GM23338 (cell line): ENCODE data around the gene SZRD1. TPM values are rescaled to one million over a fixed set of nuclear protein-coding genes. Genes with fewer than 3 reads are reported as not detected.
A peak's percentile ranks its signal among the peaks of the same experiment; 100 is the strongest.

Source experiments
- ATAC-seq: fragments of 200-7000 bp; cut with Tn5 transposase; 3 replicates; pipeline ENCODE4 v1.9.1; 2020
- DNase-seq: peaks from one replicate; pipeline ENCODE4 v3.0.0-alpha.2; 2015; ENCODE audit warnings: low spot score
- H2AFZ ChIP-seq: fragments of 200-600 bp; sonication (generic); 2 replicates; pipeline ENCODE4 v1.8.0; 2016; ENCODE audit warnings: antibody characterized with exemption, mild to moderate bottlenecking, moderate library complexity
- H3F3A ChIP-seq: fragments of 200-600 bp; sonication (generic); replicated peaks from 2 replicates; pipeline ENCODE4 v1.8.0; 2017; ENCODE audit warnings: antibody characterized with exemption, mixed run types, low read depth
- H3K27ac ChIP-seq: fragments of 200-600 bp; sonication (generic); 2 replicates; pipeline ENCODE4 v1.6.1; 2016; ENCODE audit warnings: low read depth
- H3K27me3 ChIP-seq: fragments of 200-600 bp; sonication (generic); 2 replicates; pipeline ENCODE4 v1.8.0; 2016; ENCODE audit warnings: mild to moderate bottlenecking, mixed run types, moderate library complexity; ENCODE audit not compliant: insufficient read depth
- H3K36me3 ChIP-seq: fragments of 200-600 bp; sonication (generic); 2 replicates; pipeline ENCODE4 v1.8.0; 2016; ENCODE audit warnings: mild to moderate bottlenecking; ENCODE audit not compliant: insufficient read depth
- H3K4me1 ChIP-seq: fragments of 200-600 bp; sonication (generic); 2 replicates; pipeline ENCODE4 v1.8.0; 2016; ENCODE audit warnings: mild to moderate bottlenecking, moderate library complexity; ENCODE audit not compliant: insufficient read depth
- H3K4me2 ChIP-seq: fragments of 200-600 bp; sonication (generic); 2 replicates; pipeline ENCODE4 v1.7.1; 2017; ENCODE audit warnings: mixed run types
- H3K4me3 ChIP-seq: fragments of 200-600 bp; sonication (generic); 2 replicates; pipeline ENCODE4 v1.6.1; 2016; ENCODE audit warnings: mixed run types
- H3K79me2 ChIP-seq: fragments of 200-600 bp; sonication (generic); replicated peaks from 2 replicates; pipeline ENCODE4 v1.8.0; 2017; ENCODE audit warnings: mild to moderate bottlenecking; ENCODE audit not compliant: insufficient read depth
- H3K9me2 ChIP-seq: fragments of 200-600 bp; sonication (generic); 2 replicates; pipeline ENCODE4 v1.8.0; 2017; ENCODE audit not compliant: insufficient read depth
- H4K20me1 ChIP-seq: fragments of 200-600 bp; sonication (generic); replicated peaks from 2 replicates; pipeline ENCODE4 v1.8.0; 2017; ENCODE audit warnings: mild to moderate bottlenecking; ENCODE audit not compliant: insufficient read depth
- H3K27ac Mint-ChIP-seq: 2 replicates; pipeline ENCODE4 v1.8.0; 2020; ENCODE audit warnings: inconsistent platforms, mild to moderate bottlenecking, moderate library complexity, mixed read lengths
- H3K27me3 Mint-ChIP-seq: 3 replicates; pipeline ENCODE4 v1.8.0; 2022; ENCODE audit warnings: low read depth, mild to moderate bottlenecking, moderate library complexity, mixed read lengths, inconsistent platforms; ENCODE audit not compliant: insufficient read depth, poor library complexity
- H3K36me3 Mint-ChIP-seq: 3 replicates; pipeline ENCODE4 v1.8.0; 2021; ENCODE audit warnings: low read depth, mild to moderate bottlenecking, inconsistent platforms, moderate library complexity, mixed read lengths
- H3K4me1 Mint-ChIP-seq: 3 replicates; pipeline ENCODE4 v1.8.0; 2020; ENCODE audit warnings: mild to moderate bottlenecking, inconsistent platforms, mixed read lengths
- H3K4me3 Mint-ChIP-seq: 3 replicates; pipeline ENCODE4 v1.8.0; 2021; ENCODE audit warnings: moderate library complexity, mild to moderate bottlenecking, inconsistent platforms, mixed read lengths
- H3K9me3 Mint-ChIP-seq: 3 replicates; pipeline ENCODE4 v1.8.0; 2020; ENCODE audit warnings: moderate library complexity, mild to moderate bottlenecking, inconsistent platforms, mixed read lengths
- CREB1 ChIP-seq: fragments of 250-450 bp; sonication (Bioruptor Pico); IDR thresholded peaks from 2 replicates; pipeline ENCODE4 v1.5.0; 2020; ENCODE audit warnings: low read depth, mild to moderate bottlenecking, moderate library complexity
- CTCF ChIP-seq, 2 experiments: fragments of 200-600 bp in 1 of 2; sonication (generic) in 1 of 2; conservative IDR thresholded peaks; 2 replicates each; pipeline versions ENCODE4 v1.5.1 to v1.6.1; 2016 to 2017; ENCODE audit warnings: antibody characterized with exemption in 2 of 2, low read depth in 2 of 2, mild to moderate bottlenecking in 2 of 2, moderate library complexity in 1 of 2
- ETS1 ChIP-seq: IDR thresholded peaks from 2 replicates; pipeline ENCODE4 v1.6.1; 2016; ENCODE audit warnings: antibody characterized with exemption
- EZH2phosphoT487 ChIP-seq: fragments of 200-600 bp; sonication (generic); IDR thresholded peaks from one replicate; pipeline ENCODE4 v1.8.1; 2018; ENCODE audit warnings: antibody characterized with exemption; ENCODE audit not compliant: unreplicated experiment
- POLR2AphosphoS5 ChIP-seq: IDR thresholded peaks from 2 replicates; pipeline ENCODE4 v1.6.1; 2016; ENCODE audit warnings: antibody characterized with exemption, low read depth
- REST ChIP-seq: IDR thresholded peaks from one replicate; pipeline ENCODE4 v1.6.1; 2018; ENCODE audit warnings: antibody characterized with exemption; ENCODE audit not compliant: unreplicated experiment
- ZNF114 ChIP-seq: fragments of 250-450 bp; sonication (Bioruptor Pico); IDR thresholded peaks from 2 replicates; pipeline ENCODE4 v1.5.0; 2020; ENCODE audit warnings: mild to moderate bottlenecking, moderate library complexity
- ZNF331 ChIP-seq: fragments of 250-450 bp; sonication (Bioruptor Pico); IDR thresholded peaks from 2 replicates; pipeline ENCODE4 v1.5.0; 2020; ENCODE audit warnings: low read depth, mild to moderate bottlenecking, moderate library complexity
- polyA plus RNA-seq: library from polyadenylated mRNA; unstranded; fragments of >200 nt; fragmentation: Nextera tagmentation; extraction: Ambion mirVana; gene quantifications from 2 replicates; pipeline ENCODE4 v1.2.1, GENCODE V29; 2016
- total RNA-seq: library from RNA; depleted of rRNA; stranded (reverse); fragments of >200 nt; shearing (Covaris generic); gene quantifications from 2 replicates; pipeline ENCODE4 v1.2.3, GENCODE V29; 2014

SZRD1 gene
- total and polyA plus RNA-seq, 2 experiments from 2014 or later: 32.5 to 70.9 TPM

- H3K4me1 Mint-ChIP-seq: peaks cover 43% of the 10 kb centered on the region
- Histone ChIP-seq H3K79me2 (peaks cover 94% of the 10 kb centered on the region), H3K27ac (no peak overlapping the region), H3K4me1 (peaks cover 44% of the 10 kb centered on the region), H3K36me3 (no peaks in the 10 kb centered on the region), H3F3A (0 out of 2 replicates have a peak, but pooled peaks cover 14% of the 10 kb centered on the region), H4K20me1 (peaks cover 71% of the 10 kb centered on the region), H3K27me3 (no peaks in the 10 kb centered on the region), H2AFZ (no peak overlapping the region), H3K9me2 (no peaks in the 10 kb centered on the region), H3K4me3 (no peak overlapping the region), H3K4me2 (no peak overlapping the region)
- H3K27ac Mint-ChIP-seq: peak overlapping the region; percentile 44; the same call in 1 of the 2 replicates
- H3K4me3 Mint-ChIP-seq: no peak overlapping the region
- no peak for ATAC-seq
- TF ChIP-seq ETS1 (no peak), CTCF (conservative IDR thresholded peaks at IDR 0.05; ENCODE audit: low read depth in 2 of 2) (no peak), EZH2phosphoT487 (no peak), CREB1 (no peak), REST (no peak)
- peaks cover 16% of the 10 kb centered on the region; the same call in 2 of the 3 replicates for H3K36me3 Mint-ChIP-seq
- peaks cover 11% of the 10 kb centered on the region for H3K27me3 Mint-ChIP-seq
- no peak for DNase-seq
- no peaks in the 10 kb centered on the region; the same call in 2 of the 3 replicates for H3K9me3 Mint-ChIP-seq
Measured at GRCh38 chr1:16371725-16372124, 4.7 kb downstream of the SZRD1 start.

- no peak overlapping the region for H2AFZ ChIP-seq
- Mint-ChIP-seq H3K4me3 (no peak overlapping the region), H3K27ac (no peak overlapping the region), H3K27me3 (peaks cover 11% of the 10 kb centered on the region), H3K9me3 (no peaks in the 10 kb centered on the region; the same call in 2 of the 3 replicates), H3K4me1 (peaks cover 47% of the 10 kb centered on the region), H3K36me3 (peaks cover 16% of the 10 kb centered on the region; the same call in 2 of the 3 replicates)
- no peak overlapping the region for H3K4me2 ChIP-seq
- peaks cover 100% of the 10 kb centered on the region for H3K79me2 ChIP-seq
- H3K9me2 ChIP-seq: no peaks in the 10 kb centered on the region
- H3K36me3 ChIP-seq: no peaks in the 10 kb centered on the region
- H3K4me3 ChIP-seq: no peak overlapping the region
- H3K27ac ChIP-seq: no peak overlapping the region
- no peak for ATAC-seq
- peaks cover 53% of the 10 kb centered on the region for H3K4me1 ChIP-seq
- H3F3A ChIP-seq: 0 out of 2 replicates have a peak, but pooled peaks cover 13% of the 10 kb centered on the region
- H4K20me1 ChIP-seq: peaks cover 81% of the 10 kb centered on the region
- no peak for DNase-seq
- no peaks in the 10 kb centered on the region for H3K27me3 ChIP-seq
- no peak for TF ChIP-seq CTCF (conservative IDR thresholded peaks at IDR 0.05; ENCODE audit: low read depth in 2 of 2)
- no peak for TF ChIP-seq ZNF331
- TF ChIP-seq POLR2AphosphoS5: no peak
- TF ChIP-seq REST: no peak
- no peak for TF ChIP-seq EZH2phosphoT487
- no peak for TF ChIP-seq ZNF114 (CRISPR knock-in tag)
Measured at GRCh38 chr1:16372535-16373285, 5.7 kb downstream of the SZRD1 start.
